Retina (tissue), 1 donor: ENCODE results near the gene SNAP29.
"Not testable (repeated sequence)": the region's sequence is repeated elsewhere in the genome, so short reads cannot be mapped to it uniquely, and the experiment has no call there.

ENCODE experiments used
- DNase-seq: peaks from one replicate; pipeline ENCODE4 v3.0.0-alpha.2; 2016

The SNAP29 gene

DNA sequence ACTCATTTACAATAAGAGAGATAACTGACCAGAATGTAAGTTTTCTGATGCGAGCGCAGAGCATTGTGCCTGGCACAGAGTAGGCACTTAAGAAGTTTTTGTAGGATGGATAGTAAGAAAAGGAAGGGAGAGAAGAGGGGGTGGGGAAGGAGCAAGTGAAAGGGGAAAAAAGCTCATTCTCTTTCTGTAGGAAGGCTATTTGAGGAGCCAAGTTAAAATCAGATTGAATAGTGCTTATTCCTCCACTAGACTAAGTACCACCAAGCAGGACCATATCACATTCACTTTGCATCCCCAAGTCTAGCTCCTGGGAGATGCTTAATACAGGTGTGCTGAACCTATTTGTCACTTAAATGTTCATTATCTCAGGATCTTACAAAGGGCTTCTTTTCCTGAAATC, 44.3 kb downstream of the SNAP29 start:
- DNase-seq, result no peak

- DNase-seq, result no peak
Measured at GRCh38 chr22:20904008-20904979, 45.5 kb downstream of the SNAP29 start.

- no peak for DNase-seq
Measured at GRCh38 chr22:20904980-20905355, 46.2 kb downstream of the SNAP29 start.

DNA sequence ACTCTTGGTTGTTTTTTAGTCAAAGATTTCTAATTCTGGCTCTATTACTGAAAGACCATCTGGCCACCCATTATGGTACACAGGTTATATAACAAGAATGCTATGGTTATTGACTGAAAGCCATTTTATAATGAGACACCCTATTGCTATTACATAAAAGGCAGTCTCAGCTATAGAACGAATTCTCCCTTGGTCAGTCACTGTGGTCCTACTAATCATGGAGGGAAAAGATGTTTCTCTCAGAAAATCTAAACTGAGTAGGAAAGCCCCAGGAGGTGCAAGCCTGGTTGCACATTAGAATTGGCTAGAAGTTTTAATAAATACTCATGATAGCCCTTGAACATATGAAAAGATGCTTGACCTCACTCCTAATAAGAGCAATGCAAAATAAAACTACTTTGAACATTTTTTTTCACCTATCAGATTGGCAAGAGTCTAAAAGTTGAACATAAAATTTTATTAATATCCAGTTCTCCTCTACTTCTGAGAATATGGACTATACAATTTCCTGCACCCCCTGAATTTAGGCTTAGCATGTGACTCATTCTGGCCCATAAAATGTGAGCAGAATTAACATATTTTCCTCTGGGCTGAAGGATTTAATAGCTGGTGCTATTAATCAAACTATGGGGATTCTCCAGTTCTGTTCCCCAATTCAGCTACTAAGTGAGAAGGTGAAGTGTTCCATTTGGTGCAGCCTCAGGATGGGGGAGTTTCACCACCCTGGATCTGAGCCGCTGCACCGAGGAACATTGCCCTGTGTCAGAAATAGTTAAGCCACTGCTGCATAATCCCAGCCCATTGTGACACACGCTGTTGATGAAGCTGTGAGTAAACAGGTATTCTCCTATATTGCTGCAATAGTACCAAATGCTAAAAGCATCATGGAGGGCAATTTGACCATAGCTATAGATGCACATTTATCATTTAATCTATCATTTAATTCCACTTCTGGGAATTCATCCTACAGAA, 46.9 kb downstream of the SNAP29 start:
- DNase-seq, result no peak

DNA sequence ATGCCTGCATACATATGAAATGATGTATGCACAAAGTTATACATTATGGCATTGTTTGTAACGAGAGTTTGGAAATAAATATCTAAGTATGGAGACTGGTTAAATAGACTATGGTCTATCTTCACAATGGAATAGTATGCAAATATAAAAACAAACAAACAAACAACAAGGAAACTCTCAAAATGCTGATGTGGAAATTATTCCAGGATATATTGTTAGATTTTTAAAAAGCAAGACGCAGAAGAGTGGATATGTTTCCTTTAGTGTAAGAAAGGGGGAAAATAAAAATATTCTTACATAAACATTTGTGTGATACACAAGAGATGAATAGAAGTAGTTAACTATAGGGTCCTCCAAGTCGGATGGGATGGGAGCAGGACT, 47.6 kb downstream of the SNAP29 start:
- no peak for DNase-seq

DNA sequence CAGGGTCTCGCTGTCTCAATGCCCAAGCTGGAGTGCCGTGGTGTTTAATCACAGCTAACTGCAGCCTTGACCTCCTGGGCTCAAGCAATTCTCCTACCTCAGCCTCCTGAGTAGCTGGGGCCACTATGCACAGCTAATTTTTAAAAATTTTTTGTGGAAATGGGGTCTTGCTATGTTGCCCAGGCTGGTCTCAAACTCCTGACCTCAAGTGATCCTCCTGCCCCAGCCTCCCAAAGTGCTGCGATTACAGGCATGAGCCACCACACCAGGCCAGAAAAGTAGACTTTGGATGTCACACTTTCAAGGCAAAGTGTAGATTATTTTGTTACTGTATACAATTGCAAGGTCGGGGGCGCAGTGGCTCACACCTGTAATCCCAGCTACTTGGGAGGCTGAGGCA, 49.9 kb downstream of the SNAP29 start:
- not testable (repeated sequence) for DNase-seq

- no peak for DNase-seq
Measured at GRCh38 chr22:20909543-20910303, 50.9 kb downstream of the SNAP29 start.

GRCh38 chr22:20912494-20912893, 53.7 kb downstream of the SNAP29 start:
- DNase-seq, result no peak

DNA sequence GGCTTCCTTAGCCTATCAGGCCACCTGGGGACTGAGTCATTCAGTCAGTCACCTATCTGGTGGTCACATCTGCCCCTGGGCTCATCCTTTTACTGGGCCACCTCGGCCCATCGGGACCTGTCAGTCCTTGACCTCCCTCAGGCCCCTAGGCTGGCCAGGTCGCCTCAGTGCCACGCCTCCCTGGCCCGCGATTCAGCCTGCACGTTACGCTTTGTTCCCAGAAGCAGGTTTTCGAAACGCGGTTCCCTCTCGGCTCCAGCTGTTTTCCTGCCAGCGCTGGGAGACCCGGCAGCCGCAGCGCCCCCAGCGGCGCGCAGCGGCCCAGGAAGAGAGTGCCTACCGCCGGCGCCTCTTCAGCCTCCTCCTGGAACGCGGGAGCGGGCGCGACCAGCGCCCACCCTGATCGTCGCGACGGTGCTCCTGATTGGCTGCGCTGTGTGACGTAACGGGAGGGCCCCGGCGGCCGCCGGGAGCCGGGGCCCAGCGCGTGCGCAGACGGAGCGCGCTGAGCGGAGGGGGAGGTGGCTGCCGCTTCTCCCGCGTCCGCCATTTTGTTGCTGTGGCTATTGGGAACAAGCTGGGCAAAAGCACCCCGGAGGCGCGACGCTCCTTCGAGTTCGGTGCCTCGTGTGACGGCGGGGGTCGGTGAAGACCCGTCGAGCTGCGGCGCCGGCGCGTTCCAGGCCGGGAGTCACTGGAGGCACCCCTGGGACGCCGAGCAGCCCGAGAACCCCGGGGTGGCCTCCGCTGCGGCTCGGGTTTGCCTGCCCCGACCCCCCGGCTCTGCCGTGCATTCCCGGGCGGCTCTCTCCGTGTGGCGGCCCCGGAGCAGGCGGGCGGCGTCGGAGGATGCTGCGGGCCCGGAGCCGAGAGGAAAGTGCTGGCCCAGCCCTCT, 58.4 kb downstream of the SNAP29 start, which contains the start of gene CRKL:
Gene CRKL, plus strand, starts transcription at position 492 of the 895 bp plus-strand sequence. CDS start 528 bp downstream, outside the sequence.
- DNase-seq, result peak; percentile 99

DNA sequence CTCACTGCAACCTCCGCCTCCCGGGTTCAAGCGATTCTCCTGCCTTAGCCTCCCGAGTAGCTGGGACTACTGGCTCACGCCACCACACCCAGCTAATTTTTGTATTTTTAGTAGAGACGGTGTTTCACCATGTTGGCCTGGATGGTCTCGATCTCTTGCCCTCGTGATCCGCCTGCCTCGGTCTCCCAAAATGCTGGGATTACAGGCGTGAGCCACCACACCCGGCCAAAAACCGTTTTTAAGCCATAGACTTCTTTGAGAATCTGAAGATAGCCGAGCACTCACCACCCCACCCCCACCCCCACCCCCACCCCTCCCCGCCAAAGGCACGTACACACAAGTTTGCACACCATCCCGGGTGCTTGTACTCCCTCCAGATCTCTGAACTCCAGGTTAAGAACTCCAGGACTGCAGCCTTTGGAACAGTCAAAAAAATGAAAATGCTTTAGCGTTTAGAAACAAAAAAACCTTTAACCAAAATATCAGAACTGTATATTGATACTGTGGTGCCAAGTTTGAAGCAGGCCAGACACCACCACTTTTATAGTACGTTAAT, 59.9 kb downstream of the SNAP29 start:
- no peak for DNase-seq

DNA sequence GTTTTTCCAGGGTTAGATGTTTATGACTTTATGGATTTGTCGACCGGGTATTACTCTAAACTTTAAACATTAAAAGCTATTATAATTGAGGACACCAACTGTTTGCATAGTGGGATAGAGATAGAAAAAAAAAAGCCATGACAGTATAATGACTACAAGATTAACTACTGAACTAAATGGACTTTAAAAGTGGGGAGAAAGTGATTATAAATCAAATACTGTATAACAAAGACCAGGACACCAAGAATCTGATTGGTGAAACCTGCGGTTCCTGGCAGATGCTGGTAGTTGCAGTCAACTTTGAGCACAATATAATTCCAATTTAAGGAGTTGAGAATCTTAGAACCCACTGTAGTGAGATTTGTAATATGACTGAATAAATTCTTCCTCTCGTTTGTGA, 60.9 kb downstream of the SNAP29 start:
- DNase-seq, result no peak

DNA sequence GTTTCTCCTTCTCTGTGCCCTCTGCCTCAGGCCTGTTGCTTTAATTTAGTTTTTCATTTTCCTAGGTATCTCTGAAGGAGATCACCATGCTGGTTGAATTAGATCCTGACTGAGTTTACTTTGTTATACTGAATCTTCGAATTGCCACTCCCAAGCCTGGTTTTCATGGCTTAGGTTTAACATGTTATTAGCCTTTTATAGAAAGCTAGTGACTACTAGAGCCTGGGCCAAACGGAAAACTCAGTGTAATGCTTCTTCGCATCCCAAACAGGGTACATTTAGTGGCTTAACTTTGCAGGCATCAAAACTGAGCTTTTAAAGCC, 62.0 kb downstream of the SNAP29 start:
- no peak for DNase-seq

DNA sequence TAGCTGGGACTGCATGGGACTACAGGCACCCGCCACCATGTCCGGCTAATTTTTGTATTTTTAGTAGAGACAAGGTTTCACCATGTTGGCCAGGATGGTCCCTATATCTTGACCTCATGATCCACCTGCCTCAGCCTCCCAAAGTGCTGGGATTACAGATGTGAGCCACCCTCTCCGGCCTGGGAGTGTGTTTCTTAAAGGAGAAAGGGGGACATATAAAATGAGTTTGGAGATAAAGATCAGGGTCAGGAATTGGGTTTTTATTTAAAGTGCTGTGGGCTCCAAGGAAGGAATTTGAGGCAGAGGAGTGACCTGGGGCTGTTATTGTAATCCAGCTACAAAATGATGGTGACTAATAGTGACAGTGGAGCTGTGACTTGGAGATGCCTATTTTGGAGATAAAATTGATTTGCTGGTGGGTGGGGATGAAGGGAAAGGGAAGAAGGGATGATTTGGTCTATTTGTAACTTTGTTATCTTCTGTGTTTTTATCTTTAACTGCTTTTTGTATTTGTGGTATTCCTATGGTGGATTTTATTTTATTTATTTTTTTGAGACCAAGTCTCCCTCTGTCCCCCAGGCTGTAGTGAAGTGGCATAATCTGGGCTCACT, 63.4 kb downstream of the SNAP29 start:
- no peak for DNase-seq

GRCh38 chr22:20926243-20926642, 67.4 kb downstream of the SNAP29 start:
- no peak for DNase-seq

- no peak for DNase-seq
Measured at GRCh38 chr22:20927940-20928572, 69.2 kb downstream of the SNAP29 start.

DNA sequence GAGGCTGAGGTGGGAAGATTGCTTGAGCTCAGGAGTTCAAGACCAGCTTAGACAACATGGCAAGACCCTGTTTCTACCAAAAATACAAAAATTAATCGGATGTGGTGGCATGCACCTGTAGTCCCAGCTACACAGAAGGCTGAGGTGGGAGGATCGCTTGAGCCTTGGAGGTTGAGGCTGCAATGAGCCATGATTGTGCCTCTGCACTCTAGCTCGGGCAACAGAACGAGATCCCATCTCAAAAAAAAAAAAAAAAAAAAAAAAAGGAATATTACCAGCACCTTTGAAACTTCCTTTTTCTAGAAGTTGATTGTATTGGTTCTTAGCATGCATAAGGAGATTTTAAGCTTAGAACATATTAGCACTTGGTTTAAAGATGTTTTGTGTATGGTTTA, 69.8 kb downstream of the SNAP29 start:
- no peak for DNase-seq

- no peak for DNase-seq
Measured at GRCh38 chr22:20930004-20930403, 71.2 kb downstream of the SNAP29 start.

GRCh38 chr22:20930435-20930834, 71.6 kb downstream of the SNAP29 start:
- DNase-seq, result not testable (repeated sequence)

- DNase-seq, result no peak
Measured at GRCh38 chr22:20931126-20931654, 72.4 kb downstream of the SNAP29 start.

DNA sequence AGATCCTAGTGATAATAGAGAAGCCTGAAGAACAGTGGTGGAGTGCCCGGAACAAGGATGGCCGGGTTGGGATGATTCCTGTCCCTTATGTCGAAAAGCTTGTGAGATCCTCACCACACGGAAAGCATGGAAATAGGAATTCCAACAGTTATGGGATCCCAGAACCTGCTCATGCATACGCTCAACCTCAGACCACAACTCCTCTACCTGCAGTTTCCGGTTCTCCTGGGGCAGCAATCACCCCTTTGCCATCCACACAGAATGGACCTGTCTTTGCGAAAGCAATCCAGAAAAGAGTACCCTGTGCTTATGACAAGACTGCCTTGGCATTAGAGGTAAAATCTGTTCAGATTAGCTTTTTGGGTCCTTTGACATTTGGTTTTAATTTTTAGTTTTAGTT, 75.1 kb downstream of the SNAP29 start:
- DNase-seq, result no peak
